Measurements from ENCODE around the gene PPP3R2. TPM values are rescaled to one million over a fixed set of nuclear protein-coding genes. Genes with fewer than 3 reads are reported as not detected.

Gene PPP3R2, protein sequence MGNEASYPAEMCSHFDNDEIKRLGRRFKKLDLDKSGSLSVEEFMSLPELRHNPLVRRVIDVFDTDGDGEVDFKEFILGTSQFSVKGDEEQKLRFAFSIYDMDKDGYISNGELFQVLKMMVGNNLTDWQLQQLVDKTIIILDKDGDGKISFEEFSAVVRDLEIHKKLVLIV
- not detected for total RNA-seq
- long read RNA-seq: 0 reads

DNA sequence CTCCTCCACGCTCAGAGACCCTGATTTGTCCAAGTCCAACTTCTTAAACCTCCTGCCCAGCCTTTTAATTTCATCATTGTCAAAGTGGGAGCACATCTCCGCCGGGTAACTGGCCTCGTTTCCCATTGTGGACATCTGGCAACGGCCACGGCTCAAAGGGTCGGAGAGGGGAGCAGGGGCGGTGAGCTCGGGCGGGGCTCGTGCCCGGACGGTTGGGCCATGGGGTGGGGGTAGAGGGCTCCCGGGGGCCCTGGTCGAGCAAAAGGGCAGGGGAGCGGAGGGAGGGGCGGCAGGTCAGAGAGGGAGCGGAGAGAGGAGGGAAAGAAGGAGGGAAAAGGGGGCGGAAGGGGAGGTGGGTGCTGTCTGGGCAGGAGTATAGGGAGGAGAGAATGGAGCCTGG, at the start of gene PPP3R2:
PPP3R2 (minus strand) TSS at position 174 of the 400 bp plus-strand sequence; CDS start at position 126, 48 bp downstream.
- intact Hi-C loops (cut with DNase I): no loop called here
- ATAC-seq: no peak
- no peak for DNase-seq

DNA sequence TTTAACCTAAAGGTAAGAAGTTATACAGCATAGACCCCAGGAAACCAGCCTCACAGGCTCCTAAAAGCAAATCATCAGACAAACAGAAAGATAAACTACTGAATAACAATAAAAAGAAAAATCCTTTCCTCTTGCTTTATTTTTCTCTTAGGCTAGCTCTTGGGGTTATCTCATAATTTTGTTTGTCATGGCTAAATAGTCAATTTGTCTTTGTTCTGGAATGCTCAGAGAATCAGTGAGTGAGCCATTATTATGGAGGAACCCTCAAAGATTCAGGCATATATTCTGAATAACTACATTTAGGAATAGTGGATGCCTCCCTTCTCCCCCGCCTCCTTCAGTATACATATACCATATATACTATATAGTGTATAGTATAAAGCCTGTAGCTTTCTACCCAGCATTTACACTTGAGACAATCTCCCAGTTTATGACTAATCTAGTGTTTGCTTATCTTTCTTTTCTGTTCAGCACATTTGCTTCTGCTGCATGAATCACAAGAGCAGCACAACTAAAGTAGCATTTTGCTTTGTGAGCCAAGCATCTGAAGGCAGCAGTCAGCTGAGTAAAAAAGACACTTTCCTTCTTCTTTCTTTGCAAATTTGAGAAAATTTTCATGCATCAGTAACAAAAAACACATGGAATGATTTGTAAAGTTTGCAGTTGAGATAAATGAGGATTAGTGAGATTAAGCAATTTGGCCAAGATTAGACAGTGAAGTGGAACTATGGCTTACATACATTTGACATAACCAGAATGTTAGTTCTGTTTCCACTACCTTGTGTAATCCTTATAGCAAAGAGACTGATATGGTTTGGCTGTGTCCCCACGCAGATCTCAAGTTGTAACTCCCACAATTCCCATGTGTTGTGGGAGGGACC, 45.3 kb upstream of the PPP3R2 start:
- DNase-seq (no peak), ATAC-seq (peak in 1 of 2 donors; percentile 51)
- intact Hi-C loops (cut with DNase I): no loop called here

DNA sequence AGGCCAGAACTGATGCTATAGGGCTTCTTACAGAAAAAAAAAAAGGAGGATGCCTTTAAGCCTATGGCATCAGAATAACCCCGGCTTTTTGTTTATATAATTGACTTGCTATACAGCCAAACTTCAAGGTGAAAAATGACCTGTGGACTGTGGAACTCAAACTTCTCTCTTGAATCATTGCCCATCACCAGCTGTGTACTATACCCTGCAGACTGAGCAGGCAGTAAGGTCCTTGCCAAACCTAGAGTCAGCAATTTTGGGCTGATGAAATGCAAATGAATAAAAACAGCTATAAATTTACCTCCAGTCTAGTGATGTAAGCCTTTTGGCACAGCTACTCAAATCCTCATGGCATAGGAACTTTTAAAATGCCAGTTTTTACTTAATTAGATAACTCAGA, 44.5 kb upstream of the PPP3R2 start:
- ATAC-seq (no peak), DNase-seq (no peak)
- intact Hi-C loops (cut with DNase I): no loop called here

DNA sequence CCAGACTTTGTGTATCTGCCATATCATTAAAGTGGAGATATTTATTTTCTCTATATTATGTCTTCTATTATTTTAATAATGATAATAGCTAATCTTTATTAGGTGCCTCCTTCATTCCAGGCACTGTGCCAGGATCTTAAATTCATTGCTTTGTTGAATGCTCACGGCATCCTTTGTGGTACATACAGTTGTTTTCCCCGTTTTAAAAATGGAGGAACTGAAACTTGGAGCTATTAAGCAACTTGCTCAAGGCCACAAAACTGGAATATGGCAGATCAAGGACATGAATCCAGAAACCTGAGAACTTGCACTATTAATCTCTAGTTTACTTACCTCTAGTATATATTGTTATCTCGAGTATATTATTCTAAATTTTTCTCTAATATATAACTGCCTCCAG, 41.5 kb upstream of the PPP3R2 start:
- no peak for DNase-seq
- intact Hi-C loops (cut with DNase I): no loop called here
- no peak for ATAC-seq

DNA sequence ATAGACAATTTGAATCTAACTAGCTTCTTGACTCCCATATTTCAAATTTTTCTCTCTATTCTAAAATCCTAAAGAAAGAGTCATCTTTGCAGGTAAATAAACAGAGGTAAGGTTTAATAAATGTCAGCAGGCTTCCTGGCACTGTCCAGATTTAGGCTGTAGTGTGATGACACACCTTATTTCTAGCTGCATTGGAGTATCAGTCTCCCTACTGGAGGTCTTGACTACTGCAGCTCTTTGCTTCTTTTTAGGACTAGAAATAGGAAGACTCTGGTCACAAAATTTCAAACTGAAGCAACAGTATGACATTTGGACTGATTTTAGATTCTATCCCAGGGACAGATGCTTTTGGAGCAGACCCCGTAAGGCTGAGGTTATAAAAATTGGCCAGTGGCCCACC, 40.7 kb upstream of the PPP3R2 start:
- no peak for ATAC-seq
- no peak for DNase-seq
- intact Hi-C loops (cut with DNase I): no loop called here

DNA sequence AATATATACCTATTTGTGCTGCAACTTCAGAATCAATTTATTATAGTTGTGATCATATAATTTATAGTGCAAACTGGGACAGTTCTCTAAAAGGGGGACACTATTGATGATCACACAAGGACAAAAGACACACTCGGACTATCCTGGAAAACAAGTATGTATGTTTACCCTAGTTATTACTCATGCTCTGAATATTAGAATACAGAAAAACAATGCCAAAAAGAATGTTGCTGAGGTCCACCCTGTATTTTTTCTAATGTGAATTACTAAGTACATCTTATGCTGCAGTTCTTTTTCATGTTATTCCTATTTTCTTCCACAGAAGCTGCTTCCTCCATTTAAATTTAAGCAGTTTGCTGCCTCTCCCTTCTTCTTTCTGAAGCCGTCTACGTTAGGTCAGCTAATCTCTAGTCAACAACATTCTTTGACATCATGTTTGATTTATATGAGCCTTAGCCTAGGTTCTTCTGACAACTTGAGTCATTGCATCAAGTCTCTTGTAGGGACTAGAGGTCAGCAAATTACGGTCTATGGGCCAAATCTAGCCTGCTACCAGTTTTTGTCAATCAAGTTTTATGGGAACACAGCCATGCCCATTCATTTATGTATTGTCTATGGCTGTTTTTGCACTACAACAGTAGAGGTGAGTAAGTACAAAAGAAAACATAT, 40.1 kb upstream of the PPP3R2 start:
- intact Hi-C loops (cut with DNase I): no loop called here
- no peak for ATAC-seq
- DNase-seq: no peak

DNA sequence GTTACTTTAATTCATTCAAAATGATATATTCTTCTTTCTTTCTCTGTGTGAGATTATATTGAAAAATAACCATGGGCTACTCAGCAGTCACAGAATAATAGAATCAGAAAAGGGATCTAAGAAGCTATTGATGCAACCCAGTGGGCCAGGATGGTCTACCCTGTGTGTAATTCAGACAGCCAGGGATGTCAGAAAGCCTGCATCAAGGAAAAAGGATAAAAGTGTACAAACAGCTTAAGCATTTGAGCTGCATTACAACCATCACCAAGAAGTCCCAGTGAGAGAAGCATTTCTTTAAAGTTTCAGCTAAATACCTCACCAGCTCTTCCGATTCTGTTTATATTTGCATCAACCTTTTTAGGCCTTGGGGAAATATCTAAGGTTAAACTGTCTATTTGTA, 37.8 kb upstream of the PPP3R2 start:
- intact Hi-C loops (cut with DNase I): no loop called here
- DNase-seq (no peak), ATAC-seq (no peak)

DNA sequence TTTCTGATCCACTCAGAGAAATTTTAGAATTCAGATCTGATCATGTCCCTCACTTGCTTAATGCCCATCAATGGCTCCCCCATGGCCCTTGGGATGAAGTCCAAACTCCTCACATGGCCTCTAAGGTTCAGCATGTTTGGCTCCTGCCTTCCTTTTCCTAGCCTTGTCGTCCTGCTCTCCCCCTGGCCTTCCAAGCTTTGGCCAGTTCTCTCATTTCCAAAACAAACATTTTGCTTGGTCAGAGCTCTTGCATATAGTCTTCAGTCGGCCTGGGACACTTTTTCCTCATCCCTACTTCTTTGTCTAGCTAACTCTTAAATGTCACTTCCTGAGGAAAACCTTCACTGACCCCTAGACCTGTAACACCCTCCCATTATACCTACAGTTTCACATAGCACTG, 37.1 kb upstream of the PPP3R2 start:
- no peak for ATAC-seq
- intact Hi-C loops (cut with DNase I): no loop called here
- no peak for DNase-seq

DNA sequence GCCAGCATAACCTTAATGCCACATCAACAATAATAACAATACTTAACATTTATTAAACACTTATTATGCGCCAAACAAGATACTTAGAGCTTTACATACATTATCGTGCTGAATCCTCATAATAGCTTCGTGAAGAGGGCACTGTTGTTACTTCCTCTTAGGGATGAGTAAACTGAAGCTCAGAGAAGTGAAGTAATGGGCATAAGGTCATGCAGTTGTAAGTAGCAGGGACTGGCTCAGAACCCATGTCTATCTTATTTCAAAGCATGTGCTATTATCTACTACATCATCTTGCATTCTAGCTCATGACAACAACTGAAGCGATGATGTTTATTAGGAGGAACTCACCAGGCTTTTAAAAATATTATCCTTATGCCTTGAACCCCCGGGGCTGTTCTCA, 34.9 kb upstream of the PPP3R2 start:
- intact Hi-C loops (cut with DNase I): no loop called here
- DNase-seq (no peak), ATAC-seq (no peak)

DNA sequence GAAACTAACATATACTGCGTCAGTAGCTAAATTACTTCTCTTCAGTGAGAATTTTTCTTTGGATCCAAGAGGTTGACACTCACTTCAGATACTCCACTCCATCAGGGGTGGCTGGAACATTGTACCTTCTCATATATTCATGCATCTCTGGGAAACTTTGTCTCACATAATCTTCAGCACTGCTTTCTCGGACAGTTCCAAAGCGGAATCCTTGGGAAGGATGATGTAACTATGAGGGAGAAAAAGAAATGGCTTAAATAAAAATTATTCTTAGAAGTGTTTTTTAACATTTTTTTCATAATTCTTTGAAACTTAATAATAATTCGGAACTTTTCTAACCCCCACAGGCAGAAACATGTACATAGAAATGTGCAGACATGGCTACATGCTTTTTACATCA, 33.4 kb upstream of the PPP3R2 start:
- ATAC-seq (no peak), DNase-seq (no peak)
- intact Hi-C loops (cut with DNase I): no loop called here

DNA sequence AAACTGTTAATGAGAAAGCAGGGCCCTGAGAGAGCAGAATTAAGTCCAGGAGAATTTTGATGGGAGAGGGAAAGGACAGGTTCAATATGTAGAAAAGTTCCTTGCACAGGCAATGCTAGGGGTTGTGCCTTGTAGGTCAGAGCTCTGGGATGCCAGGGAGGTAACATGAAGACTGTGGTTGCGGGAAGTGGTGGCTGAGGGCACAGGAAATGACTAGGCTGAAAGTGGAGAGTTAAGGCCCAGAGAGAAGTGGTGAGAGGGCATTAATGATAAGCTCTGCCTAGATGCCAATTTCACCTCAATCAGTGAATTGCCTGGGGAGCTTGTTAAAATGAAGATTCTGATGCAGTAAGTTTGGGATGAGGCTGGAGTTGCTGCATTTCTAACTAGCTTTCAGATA, 31.5 kb upstream of the PPP3R2 start:
- ATAC-seq (no peak), DNase-seq (no peak)
- intact Hi-C loops (cut with DNase I): no loop called here

DNA sequence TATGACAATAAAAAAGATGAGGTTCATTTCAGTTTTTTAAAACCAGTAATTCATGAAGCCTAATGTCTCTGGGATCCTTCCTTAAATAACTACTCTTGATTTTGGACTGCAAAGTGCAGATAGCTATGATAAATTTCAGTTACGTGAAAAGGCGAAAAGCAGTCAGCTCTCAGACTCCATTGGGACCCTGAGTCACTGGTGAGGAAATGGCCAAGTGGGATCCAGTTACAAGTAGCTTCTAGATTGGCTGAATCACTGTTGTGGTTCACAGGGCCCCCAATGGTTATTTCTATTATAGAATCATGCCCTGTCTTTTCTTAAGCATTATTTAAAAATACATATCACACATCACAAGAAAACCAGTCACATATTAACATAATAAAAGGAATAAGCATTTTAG, 31.1 kb upstream of the PPP3R2 start:
- ATAC-seq: no peak
- intact Hi-C loops (cut with DNase I): no loop called here
- no peak for DNase-seq

DNA sequence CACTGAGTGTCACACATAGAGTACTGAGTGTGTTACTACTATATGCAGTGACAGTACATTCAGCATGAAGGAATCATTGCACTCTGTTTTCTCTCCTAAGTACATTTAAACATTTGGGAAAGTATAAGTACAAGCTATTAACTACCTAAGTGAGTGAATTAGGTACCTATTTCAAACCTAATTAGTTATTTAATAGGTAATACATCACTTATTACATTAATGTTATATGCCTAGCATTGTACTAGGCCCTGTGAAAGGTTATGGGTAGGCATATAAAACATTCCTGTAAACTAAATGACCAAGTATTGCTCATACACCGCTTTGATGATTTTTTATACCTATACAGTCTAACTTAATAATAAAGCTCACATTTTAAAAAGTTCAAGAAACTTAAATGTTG, 25.7 kb upstream of the PPP3R2 start:
- intact Hi-C loops (cut with DNase I): no loop called here
- no peak for ATAC-seq

DNA sequence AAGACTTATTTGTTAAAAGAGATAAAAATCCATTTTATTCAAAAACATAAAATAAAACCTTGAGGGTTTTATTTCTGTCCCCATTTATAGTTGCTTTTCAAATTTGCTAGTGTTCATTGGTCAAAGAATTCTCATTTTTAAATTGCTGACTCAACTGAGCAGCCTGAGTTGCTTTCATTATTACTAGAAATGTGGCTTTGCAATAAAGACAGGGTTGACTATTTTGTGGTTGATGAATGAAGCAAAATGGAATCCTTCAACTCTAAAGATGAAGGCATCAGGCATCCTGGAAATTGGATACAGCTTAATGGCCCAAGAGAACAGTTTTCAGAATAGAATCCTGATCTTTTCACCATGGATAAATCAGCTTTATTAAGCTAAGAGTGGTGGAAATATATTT, 23.9 kb upstream of the PPP3R2 start:
- intact Hi-C loops (cut with DNase I): no loop called here
- no peak for DNase-seq

More for the DNA sequence above, 25.7 kb upstream of the PPP3R2 start:
- no peak for DNase-seq

DNA sequence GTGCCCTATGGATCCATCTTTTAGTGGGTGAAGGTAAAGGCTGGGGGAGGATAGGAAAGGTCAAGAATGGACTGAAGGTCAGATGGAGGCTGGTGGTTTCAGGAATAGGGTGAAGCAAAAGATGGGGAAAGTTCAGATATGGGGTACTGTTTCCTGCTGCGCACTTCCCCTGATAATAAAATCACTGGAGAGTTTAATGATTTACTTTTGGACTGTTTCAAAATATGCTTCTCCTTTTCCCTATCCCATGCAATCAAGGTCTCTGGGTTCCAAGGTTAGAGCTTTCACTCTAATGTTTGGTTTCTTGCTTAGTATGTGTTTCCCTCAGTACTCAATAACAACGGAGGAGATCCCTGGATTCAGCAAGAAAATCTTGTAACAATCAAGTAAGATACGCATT, 10.8 kb upstream of the PPP3R2 start:
- DNase-seq (no peak), ATAC-seq (no peak)
- intact Hi-C loops (cut with DNase I): no loop called here

More for the DNA sequence above, 23.9 kb upstream of the PPP3R2 start:
- ATAC-seq: no peak

DNA sequence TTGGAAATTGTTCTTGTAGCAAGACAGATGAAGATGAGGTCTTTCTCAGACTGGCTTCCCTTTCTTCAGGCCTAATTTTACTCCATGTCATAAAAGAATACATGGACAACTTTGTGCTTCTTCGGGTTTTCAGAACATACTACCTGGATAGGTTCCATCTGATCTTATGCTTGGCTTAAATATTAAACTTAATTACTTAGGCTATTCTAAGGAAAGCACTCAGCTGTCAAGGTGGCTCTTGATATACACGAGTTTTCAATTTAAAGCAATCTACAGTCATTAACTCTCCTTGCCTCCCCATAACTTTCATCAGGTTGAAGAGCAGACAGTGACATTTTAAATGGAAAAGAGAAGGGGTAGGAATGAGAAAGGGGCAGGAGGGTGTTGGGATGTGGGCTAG, 9.5 kb upstream of the PPP3R2 start:
- ATAC-seq (no peak), DNase-seq (no peak)
- intact Hi-C loops (cut with DNase I): loop anchor here in 1 of 2 donors (5.0 kb wide), 1 partner anchor 123 kb away; no protein-coding TSS in a partner anchor

DNA sequence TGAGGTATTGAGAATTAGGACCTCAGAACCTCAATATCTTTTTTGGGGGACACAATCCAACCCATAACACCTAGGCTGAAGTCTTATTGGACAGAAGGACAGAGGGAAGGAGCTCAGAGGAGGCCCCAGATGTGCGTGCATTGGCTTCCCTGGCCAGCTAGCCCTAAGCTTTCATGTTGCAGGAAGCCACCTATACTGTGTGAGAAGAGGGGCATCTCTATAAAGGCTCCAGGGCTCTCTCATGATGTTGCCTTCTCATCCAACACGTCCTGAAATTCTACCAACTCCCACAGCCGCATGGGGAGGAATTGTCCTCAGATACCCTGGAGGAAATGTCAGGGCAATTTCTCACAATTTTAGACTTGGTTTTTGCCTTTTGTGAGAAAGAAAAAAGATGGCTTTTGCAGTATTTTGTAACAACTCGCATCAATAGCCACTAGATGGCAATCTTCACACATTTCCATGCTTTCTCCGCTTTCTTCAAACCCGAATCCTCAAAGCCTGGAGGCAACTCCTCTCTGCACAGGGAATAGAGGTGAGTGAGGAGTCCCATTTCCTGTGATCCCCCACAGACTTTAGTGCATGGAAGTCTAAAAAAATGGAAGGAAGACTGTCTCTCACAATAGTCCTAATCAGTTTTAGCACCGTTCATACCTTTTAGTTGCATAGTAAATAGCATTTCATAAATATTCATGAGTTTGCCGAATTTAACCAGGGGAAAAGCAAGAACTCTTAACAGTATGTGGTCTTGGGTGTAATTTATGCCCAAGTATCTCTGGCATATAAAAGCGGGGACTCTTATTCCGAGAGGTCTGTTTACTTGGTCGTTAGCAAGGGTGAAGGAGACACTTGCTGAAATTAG, 7.4 kb upstream of the PPP3R2 start:
- intact Hi-C loops (cut with DNase I): loop anchor here in 1 of 2 donors (5.0 kb wide), 1 partner anchor 125 kb away; no protein-coding TSS in a partner anchor
- peak in 1 of 2 donors; percentile 47 for ATAC-seq
- DNase-seq: no peak

DNA sequence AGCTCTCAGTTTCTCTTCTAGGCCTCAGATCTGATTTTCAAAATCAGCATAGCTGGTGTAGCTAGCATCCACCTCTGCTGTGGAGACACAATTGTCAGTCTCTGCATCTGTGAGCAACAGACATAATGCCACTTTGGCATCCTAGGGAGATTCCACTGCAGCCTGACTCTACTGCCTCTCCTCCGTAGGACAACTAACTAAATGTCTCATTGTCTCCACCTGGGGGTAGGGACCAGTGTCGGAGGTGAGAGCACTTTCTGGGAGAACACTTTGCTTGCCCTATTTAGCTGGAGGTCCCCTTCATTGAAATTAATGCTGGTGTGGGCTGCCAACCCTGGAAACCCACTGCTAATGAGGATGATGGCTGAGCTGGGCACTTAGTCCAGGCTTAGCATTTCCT, 1.4 kb downstream of the PPP3R2 start:
- no peak for DNase-seq

DNA sequence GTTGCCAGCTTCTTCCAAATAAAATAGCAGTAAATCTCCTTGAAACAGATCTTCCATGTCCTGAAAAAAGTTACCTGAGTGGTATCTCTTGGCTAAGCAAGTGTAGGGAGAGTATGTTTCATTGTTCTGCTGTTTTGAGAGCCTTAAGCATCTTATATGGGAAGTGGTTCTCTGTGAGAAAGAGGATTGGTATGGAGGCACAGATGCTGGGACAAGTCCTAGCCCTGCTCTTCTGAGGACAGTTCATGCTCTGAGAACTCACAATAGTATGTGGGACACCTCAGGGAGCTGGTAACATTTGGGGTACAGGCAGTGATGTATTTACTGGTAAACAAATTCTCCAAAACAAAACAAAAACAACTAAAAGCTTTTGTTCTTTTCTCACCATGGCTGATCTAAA, 2.0 kb downstream of the PPP3R2 start:
- intact Hi-C loops (cut with DNase I): no loop called here
- no peak for DNase-seq
- ATAC-seq: no peak

More for the DNA sequence above, 1.4 kb downstream of the PPP3R2 start:
- ATAC-seq: no peak
- intact Hi-C loops (cut with DNase I): no loop called here
